K562 (cell line): ENCODE data around the gene MFN1. TPM values are rescaled to one million over a fixed set of nuclear protein-coding genes. Genes with fewer than 3 reads are reported as not detected.

Source experiments
- ATAC-seq: fragments of 200-7000 bp; cut with Tn5 transposase; 3 replicates; pipeline ENCODE4 v1.9.1; 2020; ENCODE audit warnings: moderate library complexity
- BruUV-seq: library from RNA; stranded (reverse); fragments of 400-500 nt; replicated peaks from 2 replicates; lab custom pipeline; 2021; lab: Mats Ljungman, UMichigan
- CTCF ChIA-PET: fragments of 300-600 bp; formaldehyde crosslinking; extraction: SDS; loops from one replicate; lab custom pipeline; 2021; ENCODE audit warnings: low intra/inter-chr PET ratio; lab: Yijun Ruan, JAX
- POLR2A ChIA-PET: fragments of 300-600, 350-650 bp; sonication (Branson Sonifier 250); formaldehyde crosslinking; extraction: SDS; loops from one replicate; lab custom pipeline; 2021; ENCODE audit warnings: antibody characterized with exemption, inconsistent platforms; lab: Yijun Ruan, JAX
- DNase-seq, 4 experiments: peaks; one replicate each; pipeline versions ENCODE4 v3.0.0 to v3.0.0-alpha.2; 2011 to 2018; ENCODE audit warnings: low spot score in 3 of 4, mixed read lengths in 3 of 4; ENCODE audit errors: extremely low read depth in 1 of 4
- FAIRE-seq: peaks from 2 replicates; lab custom pipeline; 2011; peaks lifted over from hg19 to GRCh38; lab: Jason Lieb, UNC
- H2AFZ ChIP-seq: 2 replicates; pipeline ENCODE4 v1.6.0; 2011; ENCODE audit warnings: low read depth, low read length, control low read depth, inconsistent platforms
- H3K27ac ChIP-seq: fragments of 200-600 bp; 3 replicates; pipeline ENCODE4 v1.8.0; 2011; ENCODE audit warnings: low read depth, mild to moderate bottlenecking, control low read depth, inconsistent platforms, low read length, moderate library complexity, mixed read lengths; ENCODE audit errors: extremely low read depth
- H3K27me3 ChIP-seq, 2 experiments: fragments of 300-600 bp in 1 of 2; 2 replicates in 1 of 2; 3 replicates in 1 of 2; pipeline versions ENCODE4 v1.6.0 to v1.8.0; 2011; ENCODE audit warnings: inconsistent platforms in 2 of 2, low read length in 2 of 2, mild to moderate bottlenecking in 1 of 2, mixed read lengths in 1 of 2, moderate library complexity in 1 of 2; ENCODE audit not compliant: control insufficient read depth in 2 of 2, insufficient read depth in 2 of 2
- H3K36me3 ChIP-seq: fragments of 300-600 bp; 3 replicates; pipeline ENCODE4 v1.8.0; 2011; ENCODE audit warnings: mild to moderate bottlenecking, low read length, inconsistent platforms; ENCODE audit not compliant: control insufficient read depth, insufficient read depth
- H3K4me1 ChIP-seq, 2 experiments: fragments of 200-600 bp in 1 of 2; replicated peaks in 1 of 2; 2 replicates in 1 of 2; 3 replicates in 1 of 2; pipeline versions ENCODE4 v1.5.1 to v1.8.0; 2011; ENCODE audit warnings: inconsistent platforms in 2 of 2, low read length in 2 of 2, mild to moderate bottlenecking in 1 of 2, mixed read lengths in 1 of 2, moderate library complexity in 1 of 2; ENCODE audit not compliant: control insufficient read depth in 2 of 2, insufficient read depth in 2 of 2
- H3K4me2 ChIP-seq: 2 replicates; pipeline ENCODE4 v1.6.1; 2011; ENCODE audit warnings: low read length, control low read depth, inconsistent platforms, mixed read lengths; ENCODE audit not compliant: insufficient read depth
- H3K4me3 ChIP-seq: fragments of 200-600 bp; sonication (generic), shearing (Covaris generic); 2 replicates; pipeline ENCODE4 v1.5.1; 2016; ENCODE audit warnings: control low read depth, inconsistent platforms
- H3K79me2 ChIP-seq: fragments of 200-600 bp; 3 replicates; pipeline ENCODE4 v1.8.0; 2011; ENCODE audit warnings: low read length, inconsistent platforms; ENCODE audit not compliant: control insufficient read depth, insufficient read depth
- H3K9ac ChIP-seq, 2 experiments: 2 replicates each; pipeline versions ENCODE4 v1.6.0 to v1.6.1; 2011; ENCODE audit warnings: low read depth in 2 of 2, low read length in 2 of 2, control low read depth in 1 of 2, inconsistent platforms in 1 of 2, mild to moderate bottlenecking in 1 of 2, mixed read lengths in 1 of 2; ENCODE audit not compliant: insufficient read depth in 1 of 2
- H3K9me1 ChIP-seq: one replicate; pipeline ENCODE4 v1.6.0; 2011; ENCODE audit warnings: inconsistent platforms, mild to moderate bottlenecking, low read length, moderate library complexity; ENCODE audit not compliant: control insufficient read depth, insufficient read depth
- H3K9me3 ChIP-seq: replicated peaks from 2 replicates; pipeline ENCODE4 v1.5.1; 2011; ENCODE audit warnings: low read depth, low read length, inconsistent platforms; ENCODE audit not compliant: control insufficient read depth, insufficient read depth
- H4K20me1 ChIP-seq: replicated peaks from 2 replicates; pipeline ENCODE4 v1.6.1; 2011; ENCODE audit warnings: low read length, inconsistent platforms, mixed read lengths; ENCODE audit not compliant: control insufficient read depth, insufficient read depth
- ATF3 ChIP-seq, 2 experiments: fragments of 450-650 bp in 1 of 2; sonication (generic) in 1 of 2; formaldehyde crosslinking in 1 of 2; IDR thresholded peaks in 1 of 2; conservative IDR thresholded peaks in 1 of 2; 2 replicates each; pipeline versions ENCODE4 v1.6.1 to v1.8.1; 2016 to 2023; ENCODE audit warnings: mild to moderate bottlenecking in 2 of 2, moderate library complexity in 2 of 2, inconsistent platforms in 1 of 2, missing genetic modification reagents in 1 of 2
- ZFP91 ChIP-seq: sonication (generic); formaldehyde crosslinking; IDR thresholded peaks from 2 replicates; pipeline ENCODE4 v1.8.0; 2022; ENCODE audit warnings: mild to moderate bottlenecking, missing genetic modification reagents
- WGBS: fragments of 100-300 bp; shearing (Covaris generic); methylation state at CpG from one replicate; pipeline ENCODE4 v1.1.6; 2016; ENCODE audit warnings: low coverage, mixed read lengths; ENCODE audit not compliant: insufficient coverage; ENCODE audit errors: missing lambda C conversion rate; 5-methylcytosine and 5-hydroxymethylcytosine counted together
- in situ Hi-C: fragments of 300-500 bp; cut with MboI; formaldehyde crosslinking; loops from 4 replicates; pipeline ENCODE4 v1.15.0; 2018; ENCODE audit warnings: inconsistent platforms, mixed read lengths
- intact Hi-C: fragments of 100-400 bp; cut with micrococcal nuclease; formaldehyde crosslinking; loops from 2 replicates; pipeline ENCODE4 v1.14.2; 2022
- polyA plus RNA-seq, 8 experiments: library from polyadenylated mRNA; depleted of rRNA in 4 of 8; stranded (reverse) in 5 of 8; unstranded in 3 of 8; fragments of >200 nt; fragmentation: Nextera tagmentation in 2 of 8; fragmentation: Illumina TruSeq in 1 of 8; extraction: Ambion mirVana in 2 of 8; extraction: Trizol in 1 of 8; gene quantifications; 2 replicates each; pipeline versions ENCODE4 v1.2.1 to v1.2.3, GENCODE V29; 2011 to 2014; ENCODE audit warnings: inconsistent platforms in 1 of 8, missing spikeins in 1 of 8
- total RNA-seq, 7 experiments: library from RNA; depleted of rRNA in 6 of 7; stranded (reverse); fragments of >200 nt in 6 of 7; fragmentation: Illumina TruSeq in 2 of 7; extraction: Trizol in 2 of 7; gene quantifications; 2 replicates each; pipeline versions ENCODE4 v1.2.1 to v1.2.3, GENCODE V29; 2011 to 2021; ENCODE audit warnings: low replicate concordance in 1 of 7

Gene MFN1
- total and polyA plus RNA-seq, 9 of the 15 experiments (the other 6 are each of a cell fraction or from before 2014, with no cell fraction given) = 10.5 to 42.7 (median 22.6) TPM

- Histone ChIP-seq H3K36me3 (peaks cover 49% of the 10 kb centered on the region), H3K4me3 (no peak overlapping the region), H3K27ac (no peak overlapping the region), H3K79me2 (no peaks in the 10 kb centered on the region), H3K27me3 (no peaks in the 10 kb centered on the region), H3K4me2 (no peak overlapping the region), H3K4me1 (no peaks in the 10 kb centered on the region; a peak in 1 of 5 replicates), H3K9me3 (no peaks in the 10 kb centered on the region), H3K9me1 (no peaks in the 10 kb centered on the region), H3K9ac (no peak overlapping the region), H4K20me1 (no peaks in the 10 kb centered on the region), H2AFZ (no peak overlapping the region)
- POLR2A ChIA-PET = interaction anchor here (0.5 to 0.8 kb wide), 2 partner anchors 39 to 48 kb away, joined by 3 read pairs; no protein-coding TSS in a partner anchor
- TF ChIP-seq ATF3 (IDR thresholded peaks at IDR 0.05) (no peak), ATF3 (CRISPR knock-in tag; conservative IDR thresholded peaks at IDR 0.05) (no peak), ZFP91 (CRISPR knock-in tag) (no peak)
- BruUV-seq = no TSS peak
- CTCF ChIA-PET = no interaction called here
- in situ Hi-C loops (no loop called here), intact Hi-C loops (no loop called here)
- no peak for FAIRE-seq
- no peak for DNase-seq
- WGBS = 100% methylated on average over 1 of the region's 1 CpG
- ATAC-seq = peak; percentile 33; the same call in 1 of the 3 replicates
Observed at GRCh38 chr3:179369621-179370020, 22.1 kb downstream of the MFN1 start.
